Measurements from ENCODE around the gene IVL.

IVL gene

DNA sequence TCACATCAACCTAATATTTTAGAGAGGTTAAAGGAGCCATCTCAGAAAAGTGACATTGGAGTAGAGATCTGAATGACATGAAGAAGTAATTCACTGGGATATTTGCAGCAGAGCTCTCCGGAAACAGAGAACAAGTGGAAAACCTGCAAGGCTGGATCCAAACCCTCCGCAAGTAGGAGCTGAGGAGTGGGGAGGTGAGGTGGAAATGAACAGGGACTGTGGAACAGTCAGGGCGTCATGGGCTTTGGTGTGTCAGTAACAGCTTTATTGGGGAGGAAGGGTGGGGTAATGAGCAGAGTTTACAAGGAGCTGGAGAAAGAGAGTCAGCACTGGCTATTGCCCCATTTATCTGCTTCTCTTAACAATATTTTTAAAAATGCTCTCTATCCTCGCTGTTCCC lies 9.3 kb upstream of the IVL start:
- DNase-seq: no peak

GRCh38 chr1:152899883-152900282 lies 8.5 kb upstream of the IVL start:
- no peak for DNase-seq

DNA sequence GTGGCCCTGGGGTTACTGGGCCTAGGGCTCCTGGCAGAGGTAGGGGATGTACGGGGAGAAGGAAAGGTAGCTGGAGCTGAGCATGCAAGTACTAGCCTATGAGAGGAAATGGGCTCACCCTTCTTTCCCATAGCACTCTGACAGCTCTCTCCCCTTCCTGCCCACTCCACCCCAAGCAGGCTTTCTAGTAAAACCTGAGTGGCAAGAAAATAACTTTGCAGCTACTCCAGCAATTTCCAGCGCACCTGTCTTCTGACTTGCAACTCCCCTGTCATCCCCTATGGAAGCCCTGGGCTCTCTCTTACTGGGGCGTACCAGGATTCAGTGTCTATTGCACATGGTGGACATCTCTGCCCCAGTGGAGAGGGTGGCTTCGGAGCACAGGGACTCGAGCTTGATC lies 6.7 kb upstream of the IVL start:
- no peak for DNase-seq

- DNase-seq: no peak
Measured at GRCh38 chr1:152902636-152903035, 5.7 kb upstream of the IVL start.

DNA sequence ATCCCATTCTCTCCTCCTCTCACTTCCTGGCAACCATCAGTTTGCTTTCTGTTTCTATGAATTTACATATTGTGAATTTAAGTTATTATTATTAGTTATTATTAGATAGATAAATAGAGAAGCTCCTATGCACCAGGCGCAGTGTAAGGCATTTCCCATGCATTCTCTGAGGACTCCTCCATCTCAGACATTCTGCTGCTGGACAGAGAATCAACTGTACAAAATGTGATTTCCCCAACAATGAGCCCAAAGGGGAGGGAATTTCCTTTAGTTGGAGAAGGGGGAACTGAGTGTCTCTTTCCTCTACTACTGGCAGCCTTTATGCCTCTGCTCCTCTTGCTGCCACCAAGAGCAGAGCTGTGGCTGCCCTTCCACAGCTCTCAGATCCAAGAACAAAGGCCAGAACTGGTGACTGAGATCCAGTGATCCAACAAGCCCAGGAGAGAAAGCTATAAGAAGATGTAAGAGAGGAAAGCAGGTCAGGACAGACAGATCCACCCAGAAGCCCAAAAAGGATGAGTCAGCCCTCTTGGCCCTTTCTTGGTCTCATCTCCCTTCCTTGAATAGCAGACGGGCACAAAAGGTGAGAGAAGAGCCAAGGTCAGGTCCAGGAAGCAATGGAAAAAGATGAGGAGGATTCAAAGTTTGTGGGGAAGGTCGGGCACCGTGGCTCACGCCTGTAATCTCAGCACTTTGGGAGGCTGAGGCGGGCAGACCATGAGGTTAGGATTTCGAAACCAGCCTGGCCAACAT lies 3.5 kb upstream of the IVL start:
- DNase-seq: no peak

- DNase-seq: no peak
Measured at GRCh38 chr1:152906023-152906565, 2.3 kb upstream of the IVL start.

- no peak for DNase-seq
Measured at GRCh38 chr1:152909206-152909605, 860 bp downstream of the IVL start.

DNA sequence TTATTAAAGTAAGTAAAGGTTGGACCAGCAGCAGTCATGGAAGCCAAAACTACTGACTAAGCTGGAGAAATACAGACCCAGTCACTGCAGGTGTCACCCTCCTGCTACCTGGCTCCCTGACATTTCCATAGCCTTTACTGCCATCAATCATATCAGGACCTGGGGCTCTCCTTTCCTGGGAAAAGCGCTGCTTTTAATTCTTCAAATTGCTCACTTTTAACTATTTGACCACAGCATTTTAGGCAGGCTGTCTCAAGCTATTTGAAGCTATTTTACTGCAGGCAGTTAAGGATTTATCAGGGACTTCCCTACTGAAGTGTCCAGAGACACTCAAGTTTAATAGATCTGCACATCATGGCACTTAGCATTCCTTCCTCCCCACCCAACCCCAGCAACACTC lies 4.1 kb downstream of the IVL start:
- no peak for DNase-seq

GRCh38 chr1:152912900-152913299 lies 4.6 kb downstream of the IVL start:
- DNase-seq: no peak

DNA sequence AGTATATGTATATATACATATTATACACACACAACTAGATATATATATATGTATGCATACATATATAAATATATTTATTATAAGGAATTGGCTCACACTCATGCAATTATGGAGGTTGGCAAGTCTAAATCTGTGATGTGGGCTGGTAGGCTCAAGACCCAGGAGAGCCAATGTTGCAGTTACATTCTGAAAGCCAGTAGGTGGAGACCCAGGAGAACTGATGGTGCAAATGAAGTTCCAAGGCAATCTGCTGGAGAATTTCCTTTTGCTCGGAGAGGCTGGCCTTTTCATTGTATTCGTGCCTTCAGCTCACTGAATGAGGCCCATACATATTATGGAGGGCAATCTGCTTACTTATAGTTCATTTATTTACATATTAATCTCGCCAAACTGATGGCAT lies 9.4 kb downstream of the IVL start:
- no peak for DNase-seq

DNA sequence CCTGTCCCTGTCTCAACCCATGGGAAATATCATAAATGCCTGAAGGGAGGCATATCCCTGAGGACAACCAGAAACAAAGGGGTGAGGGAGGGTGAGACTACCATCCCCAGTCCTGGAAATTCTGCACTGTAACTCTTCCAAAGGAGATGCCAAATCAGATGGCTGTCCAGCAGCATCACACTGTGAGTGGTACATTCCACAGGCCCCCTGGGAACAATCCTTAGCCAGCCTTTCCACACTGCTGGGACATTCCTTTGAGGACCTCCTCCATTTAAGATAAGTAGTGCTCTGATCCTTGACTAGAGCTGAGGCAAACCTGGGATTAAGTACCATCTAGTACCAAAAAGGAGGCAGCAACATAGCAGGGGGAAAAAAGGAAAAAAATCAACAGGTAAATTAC lies 10.7 kb downstream of the IVL start:
- DNase-seq: no peak

DNA sequence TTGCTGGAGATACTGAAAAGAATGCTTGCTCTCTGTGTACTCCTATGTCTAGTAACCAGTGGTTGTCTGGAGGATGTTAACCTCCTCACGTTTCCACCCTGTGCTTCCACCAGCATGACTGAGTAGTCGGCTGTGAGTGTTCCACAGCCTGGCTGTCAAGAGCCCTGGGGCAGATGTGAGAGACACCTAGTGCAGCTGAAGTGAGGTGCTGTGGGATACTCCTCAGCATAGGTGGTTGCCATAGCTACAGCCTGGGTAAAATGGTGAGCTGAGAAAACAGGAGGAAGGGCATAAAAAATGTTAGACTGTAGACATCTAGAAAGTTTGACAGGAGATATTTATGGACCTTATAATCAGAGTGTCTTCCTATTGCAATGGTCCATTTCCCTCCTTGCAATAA lies 15.8 kb downstream of the IVL start:
- DNase-seq: no peak

DNA sequence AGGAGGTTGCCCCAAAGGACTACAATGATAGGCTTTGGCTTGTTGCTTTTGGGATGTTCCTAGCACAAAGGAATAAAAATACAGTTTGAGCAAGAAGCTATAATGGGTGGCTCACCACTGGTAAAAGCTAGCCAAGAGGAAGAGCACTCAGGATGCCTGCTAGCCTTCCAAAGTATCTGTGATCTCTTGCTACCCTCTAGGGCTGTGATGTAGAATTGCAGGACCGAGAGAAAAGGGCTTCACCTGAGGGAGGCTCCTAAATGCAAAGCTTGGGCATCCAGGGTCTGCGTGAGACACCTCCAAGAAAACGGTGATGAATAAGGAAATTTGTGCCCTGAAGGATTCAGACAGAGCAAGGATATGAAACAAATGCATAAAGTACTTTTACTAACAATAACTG lies 17.7 kb downstream of the IVL start:
- DNase-seq: no peak

DNA sequence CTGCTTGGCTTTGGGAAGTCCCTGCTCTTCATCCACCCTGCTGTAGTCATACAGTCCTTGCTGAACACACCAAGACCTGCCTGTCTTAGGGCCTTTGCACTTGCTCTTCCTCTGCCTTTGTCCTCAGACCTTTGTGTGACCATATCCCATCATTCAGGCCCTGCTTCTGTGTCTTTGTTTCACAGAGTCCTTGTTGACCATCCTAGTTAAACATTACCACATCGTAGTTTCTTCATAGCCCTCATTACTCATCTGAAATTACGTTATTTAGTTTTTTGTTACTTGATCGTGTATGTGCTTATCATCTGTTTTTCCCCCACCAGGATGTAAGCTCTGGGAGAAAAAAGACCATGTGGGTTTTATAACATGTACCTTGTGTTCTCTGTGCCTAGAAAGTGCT lies 20.3 kb downstream of the IVL start:
- no peak for DNase-seq

- no peak for DNase-seq
Measured at GRCh38 chr1:152932170-152932811, 23.9 kb downstream of the IVL start.

- DNase-seq: no peak
Measured at GRCh38 chr1:152933196-152933595, 24.9 kb downstream of the IVL start.

DNA sequence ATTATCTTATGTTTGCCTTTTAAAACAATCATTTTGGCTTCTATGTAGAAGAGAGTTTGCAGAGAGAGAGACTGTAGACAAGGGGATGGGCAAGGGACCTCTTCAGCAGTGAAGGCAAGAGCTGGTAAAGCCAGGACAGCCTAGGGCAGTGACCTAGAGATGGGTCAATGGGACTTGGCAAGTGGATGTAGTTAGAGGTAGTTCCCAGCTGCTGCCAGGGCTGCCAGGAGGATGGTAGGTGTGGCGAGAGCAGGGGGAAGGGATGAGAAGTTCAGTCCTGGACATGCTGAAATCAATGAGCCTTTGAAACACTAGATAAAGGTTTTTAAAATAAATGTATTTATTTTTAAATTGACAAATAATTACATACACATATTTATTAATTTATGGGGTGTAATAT lies 32.3 kb downstream of the IVL start:
- no peak for DNase-seq

- no peak for DNase-seq
Measured at GRCh38 chr1:152941037-152941711, 32.8 kb downstream of the IVL start.

DNA sequence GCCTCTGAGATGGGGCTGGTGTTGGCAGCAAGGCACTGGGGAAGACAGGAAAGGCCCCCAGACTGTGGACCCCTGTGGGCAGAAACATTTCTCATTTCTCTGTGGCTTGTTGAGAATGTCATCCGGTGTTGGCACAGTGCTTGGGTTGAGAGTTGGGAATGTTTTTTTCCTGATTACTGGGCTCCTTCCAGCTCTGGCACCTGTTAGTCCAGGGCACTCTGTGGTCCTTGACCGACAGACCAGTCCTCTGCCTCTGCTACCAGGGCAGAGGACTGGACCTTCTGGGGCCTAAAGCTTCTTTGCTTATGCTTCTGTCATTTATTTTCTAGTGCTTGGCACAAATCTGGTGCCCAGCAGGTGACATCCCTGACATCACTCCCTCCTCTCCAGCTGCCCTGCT lies 33.8 kb downstream of the IVL start:
- no peak for DNase-seq

DNA sequence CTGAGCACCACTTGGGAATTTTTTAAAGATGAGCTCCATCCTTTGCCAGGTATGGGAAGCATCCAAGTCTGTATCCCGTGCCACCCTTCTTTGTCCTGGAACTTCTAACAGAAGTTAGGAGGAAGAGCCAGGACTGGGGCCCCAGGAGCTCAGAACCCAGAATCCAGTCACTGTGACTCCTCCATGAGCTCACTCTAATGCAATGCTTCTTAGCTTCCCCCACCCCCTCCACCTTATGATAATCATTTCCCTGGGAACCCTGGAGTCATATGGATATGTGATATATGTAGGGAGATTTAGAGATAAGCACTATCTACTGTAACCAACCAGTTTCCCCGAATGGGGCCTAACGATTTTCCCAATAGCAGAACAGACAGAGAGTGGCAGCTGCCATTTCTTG lies 37.9 kb downstream of the IVL start:
- no peak for DNase-seq

- DNase-seq: no peak
Measured at GRCh38 chr1:152946651-152947256, 38.4 kb downstream of the IVL start, which contains the start of gene SPRR5. SPRR5 (plus strand) TSS chr1:152947206; CDS start chr1:152948555, 1,349 bp downstream.

GRCh38 chr1:152951711-152952110 lies 43.4 kb downstream of the IVL start:
- DNase-seq: no peak

DNA sequence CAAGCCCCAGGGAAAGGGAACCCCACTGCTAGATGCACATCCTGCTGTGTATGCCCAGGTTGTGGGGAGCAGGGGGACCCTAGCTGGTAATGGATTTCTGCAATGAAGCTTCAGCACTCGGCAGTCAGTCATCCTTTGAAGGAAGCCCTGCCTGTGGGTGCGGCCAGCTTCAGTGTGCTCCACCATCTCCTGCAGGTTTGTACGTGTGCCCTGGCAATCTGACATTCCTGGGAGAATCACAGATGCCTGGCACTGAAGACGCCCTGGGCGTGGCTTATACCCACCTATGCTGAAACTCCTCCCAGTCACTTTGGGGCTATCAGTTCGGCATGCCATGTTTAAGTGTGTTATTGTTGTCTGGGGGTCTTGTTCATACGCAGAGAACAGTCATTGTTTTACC lies 45.4 kb downstream of the IVL start:
- DNase-seq: no peak

DNA sequence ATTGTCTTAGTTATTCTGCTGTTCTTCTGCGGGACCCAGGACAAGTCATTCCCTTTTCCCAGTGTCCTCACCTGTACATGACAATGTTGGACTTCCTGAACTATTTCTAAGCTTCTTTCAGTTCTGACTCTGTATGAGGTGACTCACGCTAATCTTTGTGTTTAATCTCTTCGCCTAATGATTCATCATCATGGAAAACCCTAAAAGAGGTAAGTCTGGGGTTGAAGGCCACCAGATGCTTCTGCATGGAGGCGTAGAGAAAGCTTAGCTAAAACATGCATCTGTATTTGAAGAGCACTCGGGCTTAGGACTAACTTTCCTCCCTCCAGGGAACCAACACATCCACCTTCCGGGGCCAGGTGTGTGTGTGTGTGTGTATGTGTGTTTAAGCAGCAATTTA lies 46.1 kb downstream of the IVL start:
- no peak for DNase-seq

Measured in KG1 (cell line).